Osteoblast (primary cell): ENCODE measurements around the gene CDH22. TPM values are rescaled to one million over a fixed set of nuclear protein-coding genes. Genes with fewer than 3 reads are reported as not detected.

Experiments
- DNase-seq: peaks from one replicate; pipeline ENCODE4 v3.0.0; 2011; ENCODE audit warnings: low spot score, mixed read lengths; ENCODE audit not compliant: insufficient read length; ENCODE audit errors: missing footprints
- H2AFZ ChIP-seq: 2 replicates; pipeline ENCODE4 v1.6.0; 2011; ENCODE audit warnings: mild to moderate bottlenecking, low read length
- H3K27ac ChIP-seq: 2 replicates; pipeline ENCODE4 v1.5.1; 2011; ENCODE audit warnings: mild to moderate bottlenecking, low read depth, low read length, moderate library complexity
- H3K27me3 ChIP-seq: 2 replicates; pipeline ENCODE4 v1.6.0; 2012; ENCODE audit warnings: mild to moderate bottlenecking, control low read depth, inconsistent platforms, low read length, moderate library complexity; ENCODE audit not compliant: insufficient read depth
- H3K36me3 ChIP-seq: 2 replicates; pipeline ENCODE4 v1.5.1; 2011; ENCODE audit warnings: mild to moderate bottlenecking, low read length, control low read depth, moderate library complexity; ENCODE audit not compliant: insufficient read depth
- H3K4me1 ChIP-seq: 2 replicates; pipeline ENCODE4 v1.5.1; 2011; ENCODE audit warnings: mild to moderate bottlenecking, low read length, control low read depth, moderate library complexity; ENCODE audit not compliant: insufficient read depth
- H3K4me2 ChIP-seq: 2 replicates; pipeline ENCODE4 v1.6.0; 2011; ENCODE audit warnings: mild to moderate bottlenecking, low read length; ENCODE audit not compliant: insufficient read depth
- H3K4me3 ChIP-seq: fragments of 200-600 bp; sonication (generic); 3 replicates; pipeline ENCODE4 v1.5.1; 2012; ENCODE audit warnings: mild to moderate bottlenecking, low read length, inconsistent platforms; ENCODE audit not compliant: insufficient read depth
- H3K79me2 ChIP-seq: 2 replicates; pipeline ENCODE4 v1.6.0; 2012; ENCODE audit warnings: mild to moderate bottlenecking, low read length, control low read depth, inconsistent platforms; ENCODE audit not compliant: insufficient read depth
- H3K9me3 ChIP-seq: 2 replicates; pipeline ENCODE4 v1.5.1; 2011; ENCODE audit warnings: low read depth, low read length, control low read depth
- H4K20me1 ChIP-seq: 2 replicates; pipeline ENCODE4 v1.6.0; 2012; ENCODE audit warnings: mild to moderate bottlenecking, low read length, control low read depth; ENCODE audit not compliant: insufficient read depth
- CTCF ChIP-seq: IDR thresholded peaks from 2 replicates; pipeline ENCODE4 v1.5.1; 2011; ENCODE audit warnings: mild to moderate bottlenecking, low read depth, low read length, moderate library complexity; ENCODE audit errors: extremely low read depth
- total RNA-seq: library from RNA; depleted of rRNA; stranded (reverse); fragments of >200 nt; gene quantifications from 2 replicates; pipeline ENCODE4 v1.2.3, GENCODE V29; 2012

The CDH22 gene
- total RNA-seq, 1 donor, result not detected

- Histone ChIP-seq H3K4me3 (no peak overlapping the region), H3K4me2 (no peak overlapping the region), H3K27ac (no peak overlapping the region), H3K4me1 (no peaks in the 10 kb centered on the region), H3K9me3 (no peaks in the 10 kb centered on the region), H3K27me3 (peaks cover 4% of the 10 kb centered on the region), H3K36me3 (no peaks in the 10 kb centered on the region), H2AFZ (no peak overlapping the region), H3K79me2 (no peaks in the 10 kb centered on the region), H4K20me1 (no peaks in the 10 kb centered on the region)
- no peak for TF ChIP-seq CTCF
- DNase-seq, result no peak
Observed at GRCh38 chr20:46226602-46227001, 81.7 kb downstream of the CDH22 start.

- TF ChIP-seq CTCF, result no peak
- H3K4me2 ChIP-seq, result no peak overlapping the region
- no peaks in the 10 kb centered on the region for H3K9me3 ChIP-seq
- no peaks in the 10 kb centered on the region for H3K79me2 ChIP-seq
- no peaks in the 10 kb centered on the region for H4K20me1 ChIP-seq
- H3K27ac ChIP-seq, result no peak overlapping the region
- H3K4me1 ChIP-seq, result no peaks in the 10 kb centered on the region
- H3K4me3 ChIP-seq, result no peak overlapping the region
- DNase-seq, result no peak
- H3K36me3 ChIP-seq, result no peaks in the 10 kb centered on the region
- peaks cover 4% of the 10 kb centered on the region for H3K27me3 ChIP-seq
- H2AFZ ChIP-seq, result no peak overlapping the region
Observed at GRCh38 chr20:46222521-46223007, 85.7 kb downstream of the CDH22 start.

- no peak for TF ChIP-seq CTCF
- no peak overlapping the region for H2AFZ ChIP-seq
Observed at GRCh38 chr20:46221256-46221833, 87.0 kb downstream of the CDH22 start.

GRCh38 chr20:46220455-46221207 lies 87.7 kb downstream of the CDH22 start:
- H3K27me3 ChIP-seq, result peaks cover 4% of the 10 kb centered on the region
- H3K4me2 ChIP-seq, result no peak overlapping the region
- H3K4me1 ChIP-seq, result no peaks in the 10 kb centered on the region
- no peak for DNase-seq
- no peaks in the 10 kb centered on the region for H3K9me3 ChIP-seq
- H4K20me1 ChIP-seq, result no peaks in the 10 kb centered on the region
- H3K27ac ChIP-seq, result no peak overlapping the region
- no peaks in the 10 kb centered on the region for H3K36me3 ChIP-seq
- no peak overlapping the region for H3K4me3 ChIP-seq
- H3K79me2 ChIP-seq, result no peaks in the 10 kb centered on the region
- TF ChIP-seq CTCF, result no peak
- H2AFZ ChIP-seq, result no peak overlapping the region

More at GRCh38 chr20:46221256-46221833, 87.0 kb downstream of the CDH22 start:
- H3K27ac ChIP-seq, result no peak overlapping the region
- H3K4me3 ChIP-seq, result no peak overlapping the region
- H3K4me1 ChIP-seq, result no peaks in the 10 kb centered on the region
- no peaks in the 10 kb centered on the region for H4K20me1 ChIP-seq
- H3K27me3 ChIP-seq, result peaks cover 4% of the 10 kb centered on the region
- H3K4me2 ChIP-seq, result no peak overlapping the region
- no peaks in the 10 kb centered on the region for H3K79me2 ChIP-seq
- H3K9me3 ChIP-seq, result no peaks in the 10 kb centered on the region
- H3K36me3 ChIP-seq, result no peaks in the 10 kb centered on the region
- DNase-seq, result no peak
